H1 (cell line): ENCODE results near the gene TXLNA. TPM values are rescaled to one million over a fixed set of nuclear protein-coding genes. Genes with fewer than 3 reads are reported as not detected.

Experiments
- CTCF ChIA-PET: fragments of 300-600 bp; sonication (Branson Sonifier 250); formaldehyde crosslinking; loops from one replicate; lab custom pipeline; 2021; ENCODE audit not compliant: partially characterized antibody; lab: Charles Lee
- POLR2A ChIA-PET: fragments of 300-600 bp; sonication (Branson Sonifier 250); formaldehyde crosslinking; loops from one replicate; lab custom pipeline; 2021; ENCODE audit warnings: inconsistent platforms; ENCODE audit not compliant: partially characterized antibody; lab: Charles Lee
- DNase-seq, 2 experiments: peaks; one replicate each; pipeline versions ENCODE4 v3.0.0 to v3.0.0-alpha.2; 2010 to 2022; ENCODE audit warnings: low spot score in 2 of 2, low read depth in 1 of 2, mixed read lengths in 1 of 2
- FAIRE-seq: peaks from 2 replicates; lab custom pipeline; 2011; peaks lifted over from hg19 to GRCh38; lab: Jason Lieb, UNC
- H2AFZ ChIP-seq: 2 replicates; pipeline ENCODE4 v1.8.1; 2012; ENCODE audit warnings: low read length, inconsistent platforms
- H2AK5ac ChIP-seq: 2 replicates; pipeline ENCODE4 v1.6.1; 2013; ENCODE audit warnings: low read depth, low read length
- H2BK120ac ChIP-seq: replicated peaks from 2 replicates; pipeline ENCODE3; 2013; ENCODE audit warnings: low read depth, low read length, inconsistent platforms
- H2BK12ac ChIP-seq: 2 replicates; pipeline ENCODE4 v1.6.1; 2013; ENCODE audit warnings: low read depth, low read length
- H2BK15ac ChIP-seq: 2 replicates; pipeline ENCODE4 v1.6.1; 2013; ENCODE audit warnings: low read length
- H2BK20ac ChIP-seq: 2 replicates; pipeline ENCODE4 v1.6.1; 2013; ENCODE audit warnings: low read length
- H2BK5ac ChIP-seq: 2 replicates; pipeline ENCODE4 v1.6.1; 2013; ENCODE audit warnings: low read depth, low read length
- H3K14ac ChIP-seq: 2 replicates; pipeline ENCODE4 v1.6.1; 2013; ENCODE audit warnings: inconsistent platforms; ENCODE audit not compliant: insufficient read length
- H3K18ac ChIP-seq: 2 replicates; pipeline ENCODE4 v1.6.1; 2013; ENCODE audit warnings: low read length; ENCODE audit errors: extremely low read depth
- H3K23ac ChIP-seq: 2 replicates; pipeline ENCODE4 v1.6.1; 2013; ENCODE audit warnings: inconsistent platforms; ENCODE audit not compliant: insufficient read length
- H3K23me2 ChIP-seq: 2 replicates; pipeline ENCODE4 v1.6.1; 2013; ENCODE audit warnings: low read depth, low read length
- H3K27ac ChIP-seq: 2 replicates; pipeline ENCODE4 v1.6.1; 2011; ENCODE audit warnings: low read depth, low read length, inconsistent platforms
- H3K27me3 ChIP-seq, 4 experiments: replicated peaks in 1 of 4; 1 replicate in 1 of 4; 2 replicates in 3 of 4; pipeline versions ENCODE4 v1.6.1 to v1.8.1; 2011 to 2013; ENCODE audit warnings: low read length in 3 of 4, mild to moderate bottlenecking in 3 of 4, inconsistent platforms in 2 of 4, mixed read lengths in 2 of 4, moderate library complexity in 1 of 4; ENCODE audit not compliant: control insufficient read depth in 3 of 4, insufficient read depth in 3 of 4; ENCODE audit errors: extremely low read depth in 1 of 4
- H3K36me3 ChIP-seq, 4 experiments: 2 replicates each; pipeline versions ENCODE4 v1.6.1 to v1.8.1; 2011 to 2013; ENCODE audit warnings: mild to moderate bottlenecking in 4 of 4, low read length in 3 of 4, moderate library complexity in 2 of 4, control low read depth in 1 of 4, inconsistent platforms in 1 of 4; ENCODE audit not compliant: insufficient read depth in 4 of 4, control insufficient read depth in 2 of 4
- H3K4ac ChIP-seq: replicated peaks from 2 replicates; pipeline ENCODE3; 2013; ENCODE audit warnings: low read length, low read depth, mixed read lengths, inconsistent platforms; ENCODE audit not compliant: insufficient read length
- H3K4me1 ChIP-seq, 4 experiments: replicated peaks in 1 of 4; 1 replicate in 1 of 4; 2 replicates in 3 of 4; pipeline versions ENCODE4 v1.6.1 to v1.8.1; 2011 to 2013; ENCODE audit warnings: low read length in 3 of 4, inconsistent platforms in 2 of 4, mixed read lengths in 1 of 4; ENCODE audit not compliant: insufficient read depth in 4 of 4, control insufficient read depth in 3 of 4
- H3K4me2 ChIP-seq, 2 experiments: 2 replicates each; pipeline versions ENCODE4 v1.6.1 to v1.8.1; 2011 to 2013; ENCODE audit warnings: low read depth in 2 of 2, low read length in 2 of 2, control low read depth in 1 of 2, inconsistent platforms in 1 of 2, mild to moderate bottlenecking in 1 of 2; ENCODE audit not compliant: insufficient read depth in 1 of 2
- H3K4me3 ChIP-seq, 4 experiments: fragments of 200-600, 300-600 bp in 1 of 4; sonication (generic), shearing (Covaris generic), sonication (Bioruptor Twin) in 1 of 4; 2 replicates each; pipeline versions ENCODE4 v1.5.1 to v1.8.1; 2011 to 2016; ENCODE audit warnings: low read length in 4 of 4, low read depth in 3 of 4, control low read depth in 2 of 4, inconsistent platforms in 2 of 4, mild to moderate bottlenecking in 2 of 4, mixed read lengths in 1 of 4, moderate library complexity in 1 of 4; ENCODE audit not compliant: insufficient read depth in 2 of 4; ENCODE audit errors: extremely low read depth in 1 of 4
- H3K56ac ChIP-seq: replicated peaks from 2 replicates; pipeline ENCODE3; 2013; ENCODE audit warnings: low read depth, mild to moderate bottlenecking, mixed read lengths, low read length, inconsistent platforms; ENCODE audit not compliant: insufficient read length
- H3K79me1 ChIP-seq: 2 replicates; pipeline ENCODE4 v1.6.1; 2013; ENCODE audit warnings: low read depth, low read length, control low read depth
- H3K79me2 ChIP-seq, 2 experiments: 2 replicates each; pipeline versions ENCODE4 v1.6.1 to v1.8.1; 2012 to 2013; ENCODE audit warnings: low read length in 2 of 2, mild to moderate bottlenecking in 2 of 2, inconsistent platforms in 1 of 2; ENCODE audit not compliant: insufficient read depth in 2 of 2, control insufficient read depth in 1 of 2
- H3K9ac ChIP-seq, 4 experiments: replicated peaks in 1 of 4; 1 replicate in 1 of 4; 2 replicates in 3 of 4; pipeline versions ENCODE4 v1.6.1 to v1.8.1; 2011 to 2013; ENCODE audit warnings: low read depth in 3 of 4, low read length in 3 of 4, control low read depth in 2 of 4, mild to moderate bottlenecking in 2 of 4, moderate library complexity in 2 of 4, inconsistent platforms in 1 of 4; ENCODE audit errors: extremely low read depth in 1 of 4
- H3K9me3 ChIP-seq, 2 experiments: 2 replicates each; pipeline versions ENCODE4 v1.6.1 to v1.8.1; 2012 to 2013; ENCODE audit warnings: mild to moderate bottlenecking in 2 of 2, moderate library complexity in 2 of 2, control low read depth in 1 of 2, inconsistent platforms in 1 of 2, low read depth in 1 of 2, low read length in 1 of 2, mixed read lengths in 1 of 2; ENCODE audit not compliant: insufficient read depth in 2 of 2
- H4K20me1 ChIP-seq, 2 experiments: replicated peaks in 1 of 2; 2 replicates each; pipeline versions ENCODE3 to v1.8.1; 2011 to 2013; ENCODE audit warnings: inconsistent platforms in 2 of 2, low read length in 2 of 2, mild to moderate bottlenecking in 1 of 2; ENCODE audit not compliant: insufficient read depth in 2 of 2, control insufficient read depth in 1 of 2
- H4K5ac ChIP-seq: 2 replicates; pipeline ENCODE4 v1.6.1; 2013; ENCODE audit warnings: low read length, low read depth, mixed read lengths, inconsistent platforms; ENCODE audit not compliant: insufficient read length
- H4K8ac ChIP-seq: 2 replicates; pipeline ENCODE4 v1.8.0; 2013; ENCODE audit warnings: mild to moderate bottlenecking, moderate library complexity, low read length, inconsistent platforms; ENCODE audit not compliant: insufficient read depth; ENCODE audit errors: extremely low read depth
- H4K91ac ChIP-seq: replicated peaks from 2 replicates; pipeline ENCODE3; 2013; ENCODE audit warnings: low read length, mixed read lengths, inconsistent platforms; ENCODE audit not compliant: insufficient read length
- E2F6 ChIP-seq: IDR thresholded peaks from 2 replicates; pipeline ENCODE4 v1.6.1; 2012; ENCODE audit warnings: inconsistent platforms
- GTF2F1 ChIP-seq: IDR thresholded peaks from 2 replicates; pipeline ENCODE4 v1.6.1; 2012; ENCODE audit warnings: low read depth, low read length, improper control_type of control experiment, borderline replicate concordance
- HDAC6 ChIP-seq: IDR thresholded peaks from one replicate; pipeline ENCODE4 v1.7.1; 2012; ENCODE audit warnings: low read depth, mild to moderate bottlenecking, inconsistent platforms, low read length, moderate library complexity
- JUN ChIP-seq: IDR thresholded peaks from 2 replicates; pipeline ENCODE4 v1.6.1; 2011; ENCODE audit warnings: low read depth, mild to moderate bottlenecking, improper control_type of control experiment, low read length
- RFX5 ChIP-seq: IDR thresholded peaks from 2 replicates; pipeline ENCODE4 v1.6.1; 2011; ENCODE audit warnings: low read depth, low read length, improper control_type of control experiment, borderline replicate concordance
- SP1 ChIP-seq: IDR thresholded peaks from 2 replicates; pipeline ENCODE4 v1.6.1; 2011; ENCODE audit warnings: low read depth, low read length
- TCF12 ChIP-seq: IDR thresholded peaks from 2 replicates; pipeline ENCODE4 v1.6.1; 2011; ENCODE audit warnings: low read depth, mild to moderate bottlenecking, low read length
- YY1 ChIP-seq: IDR thresholded peaks from 2 replicates; pipeline ENCODE4 v1.6.1; 2011; ENCODE audit warnings: low read depth, mild to moderate bottlenecking, low read length
- WGBS, 2 experiments: shearing (Covaris generic) in 1 of 2; methylation state at CpG; one replicate each; pipeline versions ENCODE4 v1.1.6 to v1.1.7; 2013 to 2015; ENCODE audit warnings: low lambda C conversion rate in 2 of 2, mixed read lengths in 2 of 2, inconsistent platforms in 1 of 2, low coverage in 1 of 2, missing lambda C conversion rate in 1 of 2; ENCODE audit not compliant: insufficient replicate concordance in 2 of 2, insufficient coverage in 1 of 2, insufficient read length in 1 of 2; ENCODE audit errors: extremely low coverage in 1 of 2, missing lambda C conversion rate in 1 of 2; 5-methylcytosine and 5-hydroxymethylcytosine counted together
- polyA plus RNA-seq, 7 experiments: library from polyadenylated mRNA; depleted of rRNA in 3 of 7; stranded (reverse) in 5 of 7; unstranded in 2 of 7; fragments of >200 nt in 5 of 7; fragments of 200-250 nt in 2 of 7; gene quantifications; 1 replicate in 5 of 7; 2 replicates in 1 of 7; 4 replicates in 1 of 7; pipeline versions ENCODE4 v1.2.1 to v1.2.3, GENCODE V29; 2011 to 2013; ENCODE audit warnings: missing spikeins in 2 of 7, mixed read lengths in 2 of 7
- total RNA-seq: library from RNA; stranded (reverse); fragmentation: NEBNext Ultra II Directional; extraction: Animal tissue kit (Norgen Biotek cat#: 25700); gene quantifications from 2 replicates; pipeline ENCODE4 v1.2.1, GENCODE V29; 2021
- TF ChIP-seq, protein P1 (sequence below), 3 experiments: IDR thresholded peaks; 1 replicate in 2 of 3; 2 replicates in 1 of 3; pipeline versions ENCODE4 v1.5.1 to v1.6.1; 2011; ENCODE audit warnings: low read length in 3 of 3, mild to moderate bottlenecking in 3 of 3, inconsistent platforms in 2 of 3, low read depth in 1 of 3, moderate library complexity in 1 of 3; ENCODE audit not compliant: insufficient read depth in 1 of 3; ENCODE audit errors: control extremely low read depth in 1 of 3
- TF ChIP-seq, protein P2 (sequence below): IDR thresholded peaks from 2 replicates; pipeline ENCODE4 v1.6.1; 2012; ENCODE audit warnings: inconsistent platforms

Gene TXLNA
- total and polyA plus RNA-seq, 2 of the 8 experiments (the other 6 are each of a cell fraction or from before 2014, with no cell fraction given), result 31.3 to 46.9 TPM

GRCh38 chr1:32197074-32197473, 17.6 kb downstream of the TXLNA start:
- H3K36me3 ChIP-seq, result peaks cover 34 to 56% (median 46%) of the 10 kb centered on the region in 4 experiments; a peak in 7 of 8 replicates
- WGBS, 2 experiments, result 90% methylated on average over 1 of the region's 1 CpG; no CpG with 5 or more reads in 1 of the 2 experiments
- TF ChIP-seq, protein P1, sequence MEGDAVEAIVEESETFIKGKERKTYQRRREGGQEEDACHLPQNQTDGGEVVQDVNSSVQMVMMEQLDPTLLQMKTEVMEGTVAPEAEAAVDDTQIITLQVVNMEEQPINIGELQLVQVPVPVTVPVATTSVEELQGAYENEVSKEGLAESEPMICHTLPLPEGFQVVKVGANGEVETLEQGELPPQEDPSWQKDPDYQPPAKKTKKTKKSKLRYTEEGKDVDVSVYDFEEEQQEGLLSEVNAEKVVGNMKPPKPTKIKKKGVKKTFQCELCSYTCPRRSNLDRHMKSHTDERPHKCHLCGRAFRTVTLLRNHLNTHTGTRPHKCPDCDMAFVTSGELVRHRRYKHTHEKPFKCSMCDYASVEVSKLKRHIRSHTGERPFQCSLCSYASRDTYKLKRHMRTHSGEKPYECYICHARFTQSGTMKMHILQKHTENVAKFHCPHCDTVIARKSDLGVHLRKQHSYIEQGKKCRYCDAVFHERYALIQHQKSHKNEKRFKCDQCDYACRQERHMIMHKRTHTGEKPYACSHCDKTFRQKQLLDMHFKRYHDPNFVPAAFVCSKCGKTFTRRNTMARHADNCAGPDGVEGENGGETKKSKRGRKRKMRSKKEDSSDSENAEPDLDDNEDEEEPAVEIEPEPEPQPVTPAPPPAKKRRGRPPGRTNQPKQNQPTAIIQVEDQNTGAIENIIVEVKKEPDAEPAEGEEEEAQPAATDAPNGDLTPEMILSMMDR (IDR thresholded peaks at IDR 0.05; ENCODE audit: control extremely low read depth in 1 of 3, insufficient read depth in 1 of 3, low read depth in 1 of 3, low read length in 3 of 3), result no peak
- no peak for TF ChIP-seq E2F6
- TF ChIP-seq GTF2F1, result no peak
- TF ChIP-seq HDAC6, result no peak
- no peak for TF ChIP-seq RFX5
- no peak for TF ChIP-seq YY1
- TF ChIP-seq, protein P2, sequence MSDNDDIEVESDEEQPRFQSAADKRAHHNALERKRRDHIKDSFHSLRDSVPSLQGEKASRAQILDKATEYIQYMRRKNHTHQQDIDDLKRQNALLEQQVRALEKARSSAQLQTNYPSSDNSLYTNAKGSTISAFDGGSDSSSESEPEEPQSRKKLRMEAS, result no peak
- TF ChIP-seq SP1, result no peak
- TF ChIP-seq TCF12, result no peak
- no peak for TF ChIP-seq JUN

More at GRCh38 chr1:32197074-32197473, 17.6 kb downstream of the TXLNA start:
- H3K27ac ChIP-seq, result no peak overlapping the region
- no peaks in the 10 kb centered on the region for H3K79me2 ChIP-seq
- FAIRE-seq, result no peak
- no peak overlapping the region for H3K14ac ChIP-seq
- H4K5ac ChIP-seq, result no peak overlapping the region
- H3K79me1 ChIP-seq, result 0 out of 2 replicates have a peak, but pooled peaks cover 3% of the 10 kb centered on the region
- peaks cover 9 to 10% of the 10 kb centered on the region in 2 experiments for H4K20me1 ChIP-seq
- POLR2A ChIA-PET, result interaction anchor here (0.6 to 21.3 kb wide), 13 partner anchors 12 to 142 kb away, joined by 3 to 332 read pairs (median 4); partner anchors contain the start of genes DCDC2B, IQCC, MARCKSL1 and TMEM39B
- H2AFZ ChIP-seq, result no peak overlapping the region
- CTCF ChIA-PET, result interaction anchor here (2.1 to 2.4 kb wide), 2 partner anchors 19 to 44 kb away, joined by 8 to 16 read pairs; no protein-coding TSS in a partner anchor
- no peak overlapping the region; the same call in 1 of the 2 replicates for H2BK5ac ChIP-seq
- DNase-seq, result no peak
- H2BK15ac ChIP-seq, result no peak overlapping the region
- H3K4me1 ChIP-seq, result peaks cover 13 to 26% (median 18%) of the 10 kb centered on the region in 4 experiments
- no peak overlapping the region for H2BK12ac ChIP-seq
- H2BK20ac ChIP-seq, result no peak overlapping the region
- H4K8ac ChIP-seq, result no peak overlapping the region; the same call in 1 of the 2 replicates
- H3K27me3 ChIP-seq, result no peaks in the 10 kb centered on the region; a peak in 1 of 7 replicates
- H2AK5ac ChIP-seq, result no peak overlapping the region
- no peak overlapping the region for H4K91ac ChIP-seq
- no peak overlapping the region for H3K18ac ChIP-seq
- H3K9ac ChIP-seq, result no peak overlapping the region
- H3K23ac ChIP-seq, result no peak overlapping the region
- peaks cover 9% of the 10 kb centered on the region; the same call in 1 of the 2 replicates for H3K23me2 ChIP-seq
- H3K4me2 ChIP-seq, result no peak overlapping the region
- no peak overlapping the region for H3K4ac ChIP-seq
- no peaks in the 10 kb centered on the region for H3K9me3 ChIP-seq
- no peak overlapping the region for H2BK120ac ChIP-seq
- no peak overlapping the region for H3K56ac ChIP-seq
- H3K4me3 ChIP-seq, result no peak overlapping the region
